ENCODE results near the gene VILL.

Gene VILL

GRCh38 chr3:38028621-38029361 is 38.2 kb downstream of the VILL start:
- no peak overlapping the region for H4K91ac ChIP-seq (ENCODE audit: low read length)
- peaks cover 26% of the 10 kb centered on the region for H3K4me1 ChIP-seq (ENCODE audit: control insufficient read depth, insufficient read depth, low read depth, low read length)
- no peaks in the 10 kb centered on the region for H3K9me3 ChIP-seq (ENCODE audit: control insufficient read depth, low read length)
- H2AK5ac ChIP-seq (ENCODE audit: low read length, severe bottlenecking) = no peak overlapping the region
- H3K27me3 ChIP-seq (ENCODE audit: control insufficient read depth in 1 of 2, insufficient read depth in 1 of 2, low read length in 2 of 2) = no peaks in the 10 kb centered on the region
- H2BK5ac ChIP-seq (ENCODE audit: low read depth, low read length, poor library complexity, severe bottlenecking) = no peak overlapping the region
- H3K18ac ChIP-seq (ENCODE audit: low read depth in 1 of 2, low read length in 2 of 2) = peak overlapping the region in 1 of 2 experiments; percentile 25
- H3K9ac ChIP-seq (ENCODE audit: low read length) = peak overlapping the region; percentile 88
- DNase-seq = peak; percentile 14
- no peak overlapping the region for H2BK12ac ChIP-seq (ENCODE audit: low read length in 2 of 2)
- H2AFZ ChIP-seq (ENCODE audit: low read depth, low read length) = no peak overlapping the region
- peak overlapping the region; percentile 11 for H2BK120ac ChIP-seq (ENCODE audit: low read depth, low read length)
- no peak overlapping the region for H2BK15ac ChIP-seq (ENCODE audit: low read depth, poor library complexity, severe bottlenecking)
- no peak overlapping the region for H3K23ac ChIP-seq (ENCODE audit: low read length in 2 of 2)
- peak overlapping the region; percentile 79 to 80 for H3K4me3 ChIP-seq (ENCODE audit: insufficient read depth in 1 of 2, low read depth in 1 of 2, low read length in 2 of 2)
- no peak overlapping the region for H3K4ac ChIP-seq (ENCODE audit: low read depth in 1 of 2, low read length in 2 of 2)
- no peaks in the 10 kb centered on the region for H3K79me1 ChIP-seq (replicated peaks; ENCODE audit: low read length, poor library complexity, severe bottlenecking)
- 9% methylated on average over 35 of the region's 45 CpGs for WGBS
- H3K36me3 ChIP-seq (ENCODE audit: control insufficient read depth in 1 of 2, insufficient read depth in 2 of 2, low read depth in 1 of 2, low read length in 2 of 2) = no peaks in the 10 kb centered on the region
- no peak overlapping the region for H3K14ac ChIP-seq (ENCODE audit: low read length in 2 of 2)
- H3K27ac ChIP-seq (ENCODE audit: low read length, poor library complexity, severe bottlenecking) = no peak overlapping the region
- H4K8ac ChIP-seq (ENCODE audit: low read length) = no peak overlapping the region
- peak overlapping the region; percentile 98 for H3K4me2 ChIP-seq (ENCODE audit: low read length, poor library complexity, severe bottlenecking)

GRCh38 chr3:38029400-38030125 is 39.0 kb downstream of the VILL start, which contains the start of gene PLCD1:
TSS of gene PLCD1 (minus strand) at chr3:38029642. CDS start at chr3:38029539, 103 bp downstream.
- peak within 1 kb of the TSS; percentile 11 for H2BK120ac ChIP-seq (ENCODE audit: low read depth, low read length)
- H3K4me3 ChIP-seq (ENCODE audit: insufficient read depth in 1 of 2, low read depth in 1 of 2, low read length in 2 of 2) = peak within 1 kb of the TSS; percentile 79 to 80
- H3K14ac ChIP-seq (ENCODE audit: low read length in 2 of 2) = peak within 1 kb of the TSS in 1 of 2 experiments; percentile 35
- H3K27ac ChIP-seq (ENCODE audit: low read length, poor library complexity, severe bottlenecking) = no peak within 1 kb of the TSS
- H2AK5ac ChIP-seq (ENCODE audit: low read length, severe bottlenecking) = no peak within 1 kb of the TSS
- peak within 1 kb of the TSS in 1 of 2 experiments; percentile 83 for H3K23ac ChIP-seq (ENCODE audit: low read length in 2 of 2)
- H3K9ac ChIP-seq (ENCODE audit: low read length) = peak within 1 kb of the TSS; percentile 96
- peak within 1 kb of the TSS; percentile 66 for H4K8ac ChIP-seq (ENCODE audit: low read length)
- no peaks in the 10 kb centered on the region for H3K27me3 ChIP-seq (ENCODE audit: control insufficient read depth in 1 of 2, insufficient read depth in 1 of 2, low read length in 2 of 2)
- peak within 1 kb of the TSS; percentile 0 for H2BK15ac ChIP-seq (ENCODE audit: low read depth, poor library complexity, severe bottlenecking)
- DNase-seq = peak; percentile 74
- H3K4me2 ChIP-seq (ENCODE audit: low read length, poor library complexity, severe bottlenecking) = peak within 1 kb of the TSS; percentile 98
- H4K91ac ChIP-seq (ENCODE audit: low read length) = peak within 1 kb of the TSS; percentile 29
- H3K79me1 ChIP-seq (replicated peaks; ENCODE audit: low read length, poor library complexity, severe bottlenecking) = no peaks in the 10 kb centered on the region
- no peaks in the 10 kb centered on the region for H3K36me3 ChIP-seq (ENCODE audit: control insufficient read depth in 1 of 2, insufficient read depth in 2 of 2, low read depth in 1 of 2, low read length in 2 of 2)
- peak within 1 kb of the TSS in 1 of 2 experiments; percentile 80 for H3K4ac ChIP-seq (ENCODE audit: low read depth in 1 of 2, low read length in 2 of 2)
- H3K4me1 ChIP-seq (ENCODE audit: control insufficient read depth, insufficient read depth, low read depth, low read length) = peaks cover 23% of the 10 kb centered on the region
- no peak within 1 kb of the TSS for H2BK5ac ChIP-seq (ENCODE audit: low read depth, low read length, poor library complexity, severe bottlenecking)
- H2AFZ ChIP-seq (ENCODE audit: low read depth, low read length) = peak within 1 kb of the TSS; percentile 95
- no peaks in the 10 kb centered on the region for H3K9me3 ChIP-seq (ENCODE audit: control insufficient read depth, low read length)
- H2BK12ac ChIP-seq (ENCODE audit: low read length in 2 of 2) = peak within 1 kb of the TSS in 1 of 2 experiments; percentile 2
- peak within 1 kb of the TSS; percentile 1 to 71 for H3K18ac ChIP-seq (ENCODE audit: low read depth in 1 of 2, low read length in 2 of 2)
- 1% methylated on average over 55 of the region's 75 CpGs for WGBS

- Histone ChIP-seq H3K79me1 (replicated peaks; ENCODE audit: low read length, poor library complexity, severe bottlenecking) (no peaks in the 10 kb centered on the region), H3K9me3 (ENCODE audit: control insufficient read depth, low read length) (no peaks in the 10 kb centered on the region), H3K4me3 (ENCODE audit: insufficient read depth in 1 of 2, low read depth in 1 of 2, low read length in 2 of 2) (peak overlapping the region; percentile 79 to 80), H3K27me3 (ENCODE audit: control insufficient read depth in 1 of 2, insufficient read depth in 1 of 2, low read length in 2 of 2) (no peaks in the 10 kb centered on the region), H3K36me3 (ENCODE audit: control insufficient read depth in 1 of 2, insufficient read depth in 2 of 2, low read depth in 1 of 2, low read length in 2 of 2) (no peaks in the 10 kb centered on the region), H2BK12ac (ENCODE audit: low read length in 2 of 2) (peak overlapping the region in 1 of 2 experiments; percentile 33), H2BK120ac (ENCODE audit: low read depth, low read length) (no peak overlapping the region), H3K14ac (ENCODE audit: low read length in 2 of 2) (peak overlapping the region in 1 of 2 experiments; percentile 35), H2AFZ (ENCODE audit: low read depth, low read length) (peak overlapping the region; percentile 95), H4K91ac (ENCODE audit: low read length) (peak overlapping the region; percentile 29), H2BK15ac (ENCODE audit: low read depth, poor library complexity, severe bottlenecking) (peak overlapping the region; percentile 0), H3K18ac (ENCODE audit: low read depth in 1 of 2, low read length in 2 of 2) (peak overlapping the region; percentile 14 to 71), H3K4me1 (ENCODE audit: control insufficient read depth, insufficient read depth, low read depth, low read length) (peaks cover 23% of the 10 kb centered on the region), H3K27ac (ENCODE audit: low read length, poor library complexity, severe bottlenecking) (no peak overlapping the region), H3K4me2 (ENCODE audit: low read length, poor library complexity, severe bottlenecking) (peak overlapping the region; percentile 98), H4K8ac (ENCODE audit: low read length) (peak overlapping the region; percentile 66), H3K4ac (ENCODE audit: low read depth in 1 of 2, low read length in 2 of 2) (peak overlapping the region in 1 of 2 experiments; percentile 76), H3K23ac (ENCODE audit: low read length in 2 of 2) (peak overlapping the region in 1 of 2 experiments; percentile 83), H2AK5ac (ENCODE audit: low read length, severe bottlenecking) (no peak overlapping the region), H3K9ac (ENCODE audit: low read length) (peak overlapping the region; percentile 96), H2BK5ac (ENCODE audit: low read depth, low read length, poor library complexity, severe bottlenecking) (no peak overlapping the region)
- DNase-seq = no peak
- 78% methylated on average over 6 of the region's 8 CpGs for WGBS
Measured at GRCh38 chr3:38030126-38031021, 39.8 kb downstream of the VILL start.
